Motor neuron (in vitro differentiated cells): ENCODE measurements around the gene MRLN. TPM values are rescaled to one million over a fixed set of nuclear protein-coding genes. Genes with fewer than 3 reads are reported as not detected.

Experiments used
- ATAC-seq, 8 experiments: fragments of 200-7000 bp; cut with Tn5 transposase; replicated peaks in 6 of 8; 2 replicates each; pipeline ENCODE4 v1.8.0; 2021; ENCODE audit warnings: mild to moderate bottlenecking in 8 of 8, moderate library complexity in 8 of 8
- H3K27ac ChIP-seq, 2 donors: fragments of 250-450 bp; sonication (Bioruptor Pico); 2 replicates each; pipeline ENCODE4 v1.9.0; 2021; ENCODE audit warnings: antibody characterized with exemption in 2 of 2, mild to moderate bottlenecking in 2 of 2, moderate library complexity in 1 of 2
- H3K4me1 ChIP-seq, 2 donors: fragments of 250-450 bp; sonication (Bioruptor Pico); replicated peaks in 1 of 2; 2 replicates each; pipeline ENCODE4 v1.6.1; 2021; ENCODE audit warnings: antibody characterized with exemption in 2 of 2, mild to moderate bottlenecking in 2 of 2, moderate library complexity in 1 of 2
- H3K4me3 ChIP-seq, 5 donors: fragments of 250-450 bp; sonication (Bioruptor Pico); 2 replicates each; pipeline ENCODE4 v1.9.0; 2021; ENCODE audit warnings: antibody characterized with exemption in 5 of 5, mild to moderate bottlenecking in 5 of 5, moderate library complexity in 4 of 5
- WGBS, 10 experiments: fragments of 450-650 bp; shearing (Covaris generic); methylation state at CpG; one replicate each; pipeline ENCODE4 v1.0.0; 2022; 5-methylcytosine and 5-hydroxymethylcytosine counted together
- in situ Hi-C, 9 experiments: fragments of 400-800 bp; cut with MboI; loops; one replicate each; pipeline ENCODE4 v1.15.0; 2021; ENCODE audit warnings: low sequenced_read_pairs in 9 of 9, low pct_unique_long_range_greater_than_20kb in 2 of 9; ENCODE audit not compliant: unreplicated experiment in 9 of 9
- total RNA-seq, 8 experiments: library from RNA; unstranded; fragments of 300-600 nt; gene quantifications; 2 replicates each; pipeline versions ENCODE4 v1.2.3 to v1.2.4, GENCODE V29; 2022

MRLN gene
- total RNA-seq, 8 experiments from 2014 or later: 0.47 to 0.91 (median 0.75) TPM; not detected in 4

DNA sequence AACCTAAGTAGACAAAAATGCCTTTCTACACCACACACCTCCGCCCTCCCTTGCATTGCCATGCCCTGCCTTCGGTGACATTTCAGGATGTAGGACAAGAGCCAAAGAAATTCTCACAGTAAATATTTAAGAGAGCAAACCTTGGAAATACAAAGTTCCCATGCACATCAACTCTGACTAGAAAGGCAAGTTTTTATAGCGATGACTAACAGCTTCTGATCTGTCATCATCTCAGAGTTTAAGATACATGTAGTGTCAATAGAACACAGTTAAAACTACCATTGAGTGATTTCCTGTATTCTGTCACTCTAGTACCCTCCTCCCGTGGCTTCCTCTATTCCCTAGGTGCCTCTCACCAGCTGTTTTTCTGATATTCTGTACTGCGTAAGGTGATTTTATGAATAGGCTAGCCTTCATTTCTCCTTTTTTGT lies 64.3 kb downstream of the MRLN start:
- H3K4me3 ChIP-seq: no peak overlapping the region
- H3K4me1 ChIP-seq: peaks cover 0 to 3% of the 10 kb centered on the region in 2 donors
- 47 to 100% (median 89%) methylated on average over 1 to 5 of the region's 5 CpGs; no CpG with 5 or more reads in 1 of the 10 experiments for WGBS, 10 experiments
- ATAC-seq: no peak
- in situ Hi-C loops: no loop called here
- H3K27ac ChIP-seq: no peak overlapping the region

DNA sequence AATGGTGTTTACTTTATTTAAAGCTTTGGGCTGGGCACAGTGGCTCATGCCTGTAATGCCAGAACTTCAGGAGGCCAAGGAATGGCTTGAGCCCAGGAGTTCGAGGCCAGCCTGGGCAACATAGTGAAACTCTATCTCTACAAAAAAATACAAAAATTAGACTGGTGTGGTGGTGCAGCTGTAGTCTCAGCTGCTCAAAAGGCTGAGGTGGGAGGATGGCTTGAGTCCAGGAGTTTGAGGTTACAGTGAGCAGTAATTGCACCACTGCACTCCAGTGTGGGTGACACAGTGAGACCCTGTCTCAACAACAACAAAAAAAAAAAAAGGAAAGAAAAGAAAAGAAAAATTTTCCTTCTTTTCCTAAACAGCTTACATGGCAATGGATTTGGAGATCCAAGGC lies 65.6 kb downstream of the MRLN start:
- no peak overlapping the region for H3K4me3 ChIP-seq
- 0 to 100% (median 90%) methylated on average over 1 of the region's 1 CpG; no CpG with 5 or more reads in 3 of the 10 experiments for WGBS, 10 experiments
- H3K4me1 ChIP-seq: peaks cover 0 to 3% of the 10 kb centered on the region in 2 donors
- no peak for ATAC-seq
- H3K27ac ChIP-seq: no peak overlapping the region
- in situ Hi-C loops: no loop called here

Other genes with a start within 250 kb of the MRLN start
- 10 to 100 TPM in 5 of 8 experiments, 1 to 10 TPM in 3; 3.8 to 85.0 (median 28.6) TPM for gene SLC16A9, start 43.6 kb downstream of the MRLN start, total RNA-seq
- 10 to 100 TPM; 10.6 to 94.0 (median 18.4) TPM for gene CCDC6, start 153.1 kb upstream of the MRLN start, total RNA-seq